Ammon's horn (tissue), 1 donor: Measurements from ENCODE around the gene CRIP1.

Experiments used
- DNase-seq: peaks from one replicate; pipeline ENCODE4 v3.0.0-alpha.2; 2016; ENCODE audit warnings: low spot score

The CRIP1 gene

GRCh38 chr14:105450864-105451720 is 35.6 kb upstream of the CRIP1 start:
- no peak for DNase-seq

GRCh38 chr14:105452963-105453362 is 33.7 kb upstream of the CRIP1 start:
- DNase-seq = no peak

- no peak for DNase-seq
These were observed 32.8 kb upstream of the CRIP1 start for GRCh38 chr14:105453847-105454246.

GRCh38 chr14:105455086-105455640 is 31.5 kb upstream of the CRIP1 start:
- DNase-seq = no peak

- no peak for DNase-seq
These were observed 30.7 kb upstream of the CRIP1 start for GRCh38 chr14:105455766-105456660.

- DNase-seq = no peak
These were observed 29.7 kb upstream of the CRIP1 start for GRCh38 chr14:105456736-105457617.

- DNase-seq = no peak
These were observed 28.7 kb upstream of the CRIP1 start for GRCh38 chr14:105458010-105458409.

GRCh38 chr14:105458571-105458970 is 28.1 kb upstream of the CRIP1 start:
- no peak for DNase-seq

GRCh38 chr14:105460116-105460515 is 26.6 kb upstream of the CRIP1 start:
- DNase-seq = no peak

- no peak for DNase-seq
These were observed 26.1 kb upstream of the CRIP1 start for GRCh38 chr14:105460616-105461015.

- DNase-seq = no peak
These were observed 24.8 kb upstream of the CRIP1 start for GRCh38 chr14:105461903-105462302.

- no peak for DNase-seq
These were observed 22.2 kb upstream of the CRIP1 start for GRCh38 chr14:105464501-105464900.

GRCh38 chr14:105465209-105466031 is 21.3 kb upstream of the CRIP1 start:
- no peak for DNase-seq

GRCh38 chr14:105466531-105467248 is 20.0 kb upstream of the CRIP1 start:
- DNase-seq = no peak

GRCh38 chr14:105467249-105467941 is 19.3 kb upstream of the CRIP1 start:
- no peak for DNase-seq

- DNase-seq = no peak
These were observed 18.7 kb upstream of the CRIP1 start for GRCh38 chr14:105467942-105468471.

GRCh38 chr14:105468621-105469241 is 18.0 kb upstream of the CRIP1 start:
- no peak for DNase-seq

GRCh38 chr14:105469456-105470349 is 17.0 kb upstream of the CRIP1 start:
- no peak for DNase-seq
